Smooth muscle cell of the brain vasculature (primary cell): ENCODE results near the gene NFATC3.

ENCODE experiments used
- DNase-seq: peaks from one replicate; pipeline ENCODE4 v3.0.0-alpha.2; 2012; ENCODE audit warnings: low read depth, low spot score

The NFATC3 gene

DNA sequence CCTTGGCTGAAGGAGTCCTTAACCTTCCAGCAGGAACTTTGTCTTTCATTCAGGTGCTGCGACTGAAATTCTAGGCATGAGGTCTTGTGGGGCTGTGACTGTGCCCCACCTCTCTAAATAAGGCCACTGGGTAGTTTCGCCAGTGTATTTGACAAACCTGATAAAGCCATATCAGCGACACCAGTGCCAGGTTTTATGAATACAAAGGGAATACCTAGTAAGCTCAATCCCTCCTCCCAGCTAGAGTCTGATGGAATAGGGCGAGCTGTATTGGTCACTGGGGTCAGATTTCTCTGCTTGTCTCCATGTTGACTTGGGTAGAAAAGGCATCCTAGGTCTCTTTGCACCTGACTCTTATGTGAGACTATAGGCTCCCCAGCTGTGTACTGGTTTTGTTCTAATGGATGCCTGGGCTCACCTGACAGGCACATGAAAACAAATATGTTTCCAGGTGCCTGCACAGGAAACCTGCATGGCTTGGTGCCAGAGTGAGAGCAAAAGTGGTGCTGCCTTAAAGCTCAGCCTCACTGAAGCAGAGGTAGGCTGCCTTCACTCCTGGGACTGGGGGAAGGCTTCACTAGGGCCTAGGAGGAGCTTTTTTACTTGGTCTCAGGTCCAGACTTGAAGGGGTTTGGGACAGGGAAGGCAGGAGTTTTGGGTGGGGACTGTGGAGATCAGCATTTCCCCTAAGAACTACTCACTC lies 187.5 kb downstream of the NFATC3 start:
- no peak for DNase-seq

DNA sequence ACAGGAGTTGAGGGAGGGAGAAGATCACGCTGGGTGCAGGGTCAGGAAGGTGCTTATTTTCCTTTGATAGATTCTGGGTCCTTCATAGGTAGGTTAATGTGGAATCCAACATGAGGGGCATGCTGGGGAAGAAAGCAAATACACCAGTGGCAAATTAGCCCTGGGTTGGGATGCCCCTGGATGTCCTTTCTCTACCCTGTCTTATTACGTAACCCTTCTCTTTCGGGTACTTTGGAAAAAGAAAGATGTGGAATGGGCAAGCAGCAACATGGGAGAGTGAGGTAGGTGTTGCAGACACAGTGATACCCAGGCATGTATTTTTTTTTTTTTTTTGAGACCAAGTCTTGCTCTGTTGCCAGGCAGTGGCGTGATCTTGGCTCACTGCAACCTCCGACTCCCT lies 188.3 kb downstream of the NFATC3 start:
- DNase-seq: no peak

DNA sequence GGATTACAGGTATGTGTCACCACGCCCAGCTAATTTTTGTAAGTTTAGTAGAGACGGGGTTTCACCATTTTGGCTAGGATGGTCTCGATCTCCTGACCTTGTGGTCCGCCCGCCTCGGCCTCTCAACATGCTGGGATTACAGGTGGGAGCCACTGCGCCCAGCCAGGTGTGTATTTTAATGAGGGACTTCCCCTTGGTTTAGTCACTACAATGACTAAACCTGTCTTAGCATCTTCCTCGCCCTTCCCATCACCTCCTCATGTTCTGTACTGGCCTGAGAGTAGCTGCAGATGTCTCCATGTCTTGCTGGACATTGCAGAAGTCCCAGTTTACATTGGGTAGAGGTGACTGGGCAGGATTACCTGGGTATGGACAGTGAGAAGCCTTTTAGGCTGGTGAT lies 188.7 kb downstream of the NFATC3 start:
- DNase-seq: no peak

DNA sequence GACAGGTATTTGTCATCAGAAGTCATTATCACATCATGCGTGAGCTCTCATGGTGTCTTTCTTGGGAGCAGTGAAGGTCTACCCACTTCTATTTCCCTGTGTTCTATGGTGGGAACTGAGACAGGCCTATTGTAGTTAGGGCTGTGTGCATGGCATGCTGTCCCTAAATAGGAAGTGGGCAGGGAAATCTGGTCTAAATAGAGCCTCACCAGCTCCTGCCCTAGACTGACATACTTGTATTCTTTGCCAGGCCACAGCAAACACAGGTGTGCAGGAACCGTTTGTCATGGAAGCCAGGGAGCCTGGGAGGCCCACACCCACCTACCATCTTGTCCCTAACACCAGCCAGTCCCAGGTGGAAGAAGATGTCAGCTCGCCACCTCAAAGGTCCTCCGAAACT lies 189.3 kb downstream of the NFATC3 start:
- no peak for DNase-seq

DNA sequence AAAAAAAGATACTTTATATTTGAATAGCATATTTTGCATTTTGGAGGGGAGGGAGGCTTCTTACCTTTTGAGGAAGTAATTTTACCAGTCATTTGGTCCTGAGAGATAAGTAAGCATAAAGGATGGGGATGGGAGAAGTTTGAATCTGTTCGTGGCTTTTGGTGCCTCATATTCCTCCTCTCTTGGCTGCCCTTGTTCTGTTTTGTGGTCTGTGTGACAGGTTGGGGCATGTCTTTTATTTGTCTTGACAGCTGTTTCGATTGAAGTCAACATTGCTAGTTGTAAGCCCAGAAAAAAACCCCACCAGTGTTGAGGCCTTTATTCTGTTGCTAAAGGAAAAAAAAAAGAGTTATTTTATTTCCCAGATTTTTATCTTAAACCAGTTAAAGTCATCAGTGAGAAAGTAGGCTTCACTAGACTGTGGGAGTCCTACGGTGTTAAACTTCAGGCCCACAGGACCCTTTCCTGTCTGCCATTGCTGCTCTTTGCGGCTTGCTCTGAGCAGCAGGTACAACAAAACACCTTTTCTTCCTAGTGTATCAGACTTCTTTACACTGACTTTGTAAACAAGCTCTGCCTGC lies 190.5 kb downstream of the NFATC3 start:
- DNase-seq: no peak

DNA sequence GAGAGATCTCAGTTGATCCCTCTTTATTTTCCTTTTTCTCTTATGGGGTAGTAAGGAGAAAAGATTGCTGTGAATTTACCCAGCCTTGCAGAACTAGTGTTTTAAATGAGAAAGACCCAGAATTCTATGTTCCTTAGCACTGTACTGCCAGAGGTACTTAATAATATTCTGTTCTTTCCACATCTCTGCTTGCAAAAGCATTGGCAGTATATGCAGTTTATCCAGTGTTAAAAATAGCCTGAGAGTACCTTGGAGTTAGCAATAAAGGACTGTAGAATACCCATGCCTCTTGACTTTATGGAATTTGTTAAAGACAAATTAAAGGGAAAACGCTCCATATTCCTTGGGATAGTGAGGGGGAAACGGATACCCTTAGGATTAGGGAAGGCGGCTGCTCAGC lies 191.1 kb downstream of the NFATC3 start:
- DNase-seq: no peak
